PC-3 (cell line): ENCODE data around the gene RETREG1. TPM values are rescaled to one million over a fixed set of nuclear protein-coding genes. Genes with fewer than 3 reads are reported as not detected.

Experiments
- ATAC-seq: fragments of 200-7000 bp; cut with Tn5 transposase; 2 replicates; pipeline ENCODE4 v1.9.1; 2020; ENCODE audit warnings: mild to moderate bottlenecking, moderate library complexity
- BruUV-seq: library from RNA; stranded (reverse); fragments of 400-500 nt; replicated peaks from 2 replicates; lab custom pipeline; 2021; lab: Mats Ljungman, UMichigan
- CTCF ChIA-PET: fragments of 300-600 bp; sonication (Branson Sonifier 250); formaldehyde crosslinking; loops from one replicate; lab custom pipeline; 2022; ENCODE audit warnings: antibody characterized with exemption; lab: Charles Lee
- POLR2A ChIA-PET: fragments of 300-600 bp; sonication (Branson Sonifier 250); formaldehyde crosslinking; loops from one replicate; lab custom pipeline; 2022; ENCODE audit warnings: antibody characterized with exemption; ENCODE audit not compliant: unreplicated experiment; lab: Charles Lee
- DNase-seq: peaks from one replicate; pipeline ENCODE4 v3.0.0-alpha.2; 2015
- H2AFZ ChIP-seq: fragments of 300-600 bp; sonication (generic); 2 replicates; pipeline ENCODE4 v1.6.0; 2016; ENCODE audit warnings: antibody characterized with exemption, low read length
- H3F3A ChIP-seq: fragments of 300-600 bp; sonication (generic); one replicate; pipeline ENCODE4 v1.6.0; 2017; ENCODE audit warnings: antibody characterized with exemption, low read length, control low read depth, mild to moderate bottlenecking; ENCODE audit not compliant: unreplicated experiment
- H3K27ac ChIP-seq: fragments of 300-600 bp; sonication (generic); 2 replicates; pipeline ENCODE4 v1.5.1; 2016; ENCODE audit warnings: mild to moderate bottlenecking, low read length
- H3K27me3 ChIP-seq: fragments of 300-600 bp; sonication (generic); 2 replicates; pipeline ENCODE4 v1.6.1; 2016; ENCODE audit warnings: low read length, mixed read lengths
- H3K36me3 ChIP-seq: fragments of 300-600 bp; sonication (generic); 2 replicates; pipeline ENCODE4 v1.6.1; 2016; ENCODE audit warnings: low read depth, mixed run types, low read length, mixed read lengths
- H3K4me1 ChIP-seq: fragments of 300-600 bp; sonication (generic); 2 replicates; pipeline ENCODE4 v1.5.1; 2016; ENCODE audit warnings: low read length; ENCODE audit not compliant: insufficient read depth
- H3K4me2 ChIP-seq: fragments of 300-600 bp; sonication (generic); 2 replicates; pipeline ENCODE4 v1.6.0; 2016; ENCODE audit warnings: low read length
- H3K4me3 ChIP-seq: fragments of 300-600 bp; sonication (generic); 2 replicates; pipeline ENCODE4 v1.5.1; 2016; ENCODE audit warnings: mild to moderate bottlenecking, low read length, mixed read lengths
- H3K79me2 ChIP-seq: fragments of 300-600 bp; sonication (generic); 2 replicates; pipeline ENCODE4 v1.6.1; 2017; ENCODE audit warnings: low read length, mixed read lengths
- H3K9ac ChIP-seq: fragments of 300-600 bp; sonication (generic); 2 replicates; pipeline ENCODE4 v1.6.0; 2016; ENCODE audit warnings: mild to moderate bottlenecking, low read length
- H3K9me2 ChIP-seq: fragments of 300-600 bp; sonication (generic); replicated peaks from 2 replicates; pipeline ENCODE4 v1.6.1; 2016; ENCODE audit warnings: mixed run types, low read length, mixed read lengths
- H3K9me3 ChIP-seq: fragments of 300-600 bp; sonication (generic); 2 replicates; pipeline ENCODE4 v1.6.1; 2016; ENCODE audit warnings: low read length, mixed read lengths
- H4K20me1 ChIP-seq: fragments of 300-600 bp; sonication (generic); 2 replicates; pipeline ENCODE4 v1.6.1; 2016; ENCODE audit warnings: low read length, mixed read lengths
- CTCF ChIP-seq: fragments of 300-600 bp; sonication (generic); conservative IDR thresholded peaks from 2 replicates; pipeline ENCODE4 v1.5.1; 2017; ENCODE audit warnings: antibody characterized with exemption, low read depth, mild to moderate bottlenecking, low read length
- EZH2 ChIP-seq: fragments of 300-600 bp; sonication (generic); IDR thresholded peaks from one replicate; pipeline ENCODE4 v1.6.1; 2017; ENCODE audit warnings: antibody characterized with exemption, mild to moderate bottlenecking, low read length; ENCODE audit not compliant: unreplicated experiment
- EZH2phosphoT487 ChIP-seq: fragments of 300-600 bp; sonication (generic); IDR thresholded peaks from 2 replicates; pipeline ENCODE4 v1.6.1; 2018; ENCODE audit warnings: mild to moderate bottlenecking, antibody characterized with exemption, low read length, borderline replicate concordance
- intact Hi-C: fragments of 100-400 bp; cut with micrococcal nuclease; formaldehyde crosslinking; loops from 2 replicates; pipeline ENCODE4 v1.9.0; 2023
- total RNA-seq: library from RNA; depleted of rRNA; stranded (reverse); fragments of >200 nt; gene quantifications from 2 replicates; pipeline ENCODE4 v1.2.3, GENCODE V29; 2014

RETREG1 gene
- total RNA-seq, 1 experiment from 2014 or later: 1.7 TPM

GRCh38 chr5:16550316-16550952 is 66.4 kb downstream of the RETREG1 start:
- H2AFZ ChIP-seq: peak overlapping the region; percentile 69

GRCh38 chr5:16549491-16550206 is 67.1 kb downstream of the RETREG1 start:
- TF ChIP-seq CTCF (no peak), EZH2 (no peak), EZH2phosphoT487 (no peak)
- intact Hi-C loops: loop anchor here (1.0 to 5.0 kb wide), 2 partner anchors 60 to 653 kb away; no protein-coding TSS in a partner anchor
- no peaks in the 10 kb centered on the region for H3K9me3 ChIP-seq
- ATAC-seq (no peak), DNase-seq (no peak)
- no TSS peak for BruUV-seq
- H3K9me2 ChIP-seq: no peaks in the 10 kb centered on the region
- no peaks in the 10 kb centered on the region for H3K79me2 ChIP-seq
- H3K9ac ChIP-seq: no peak overlapping the region
- H3K4me2 ChIP-seq: peak overlapping the region; percentile 78
- H3K4me3 ChIP-seq: peak overlapping the region; percentile 52; the same call in 1 of the 2 replicates
- peak overlapping the region; percentile 69 for H2AFZ ChIP-seq
- no peaks in the 10 kb centered on the region for H4K20me1 ChIP-seq
- POLR2A ChIA-PET: no interaction called here
- no peaks in the 10 kb centered on the region for H3K36me3 ChIP-seq
- 0 out of 2 replicates have a peak, but pooled peaks cover 3% of the 10 kb centered on the region for H3K4me1 ChIP-seq
- no peaks in the 10 kb centered on the region for H3K27me3 ChIP-seq
- no peaks in the 10 kb centered on the region for H3F3A ChIP-seq
- H3K27ac ChIP-seq: no peak overlapping the region
- CTCF ChIA-PET: no interaction called here

More at GRCh38 chr5:16550316-16550952, 66.4 kb downstream of the RETREG1 start:
- BruUV-seq: no TSS peak
- H3K27me3 ChIP-seq: no peaks in the 10 kb centered on the region
- no peaks in the 10 kb centered on the region for H3K36me3 ChIP-seq
- H3K4me3 ChIP-seq: peak overlapping the region; percentile 52
- intact Hi-C loops: loop anchor here (1.0 to 5.0 kb wide), 2 partner anchors 61 to 652 kb away; no protein-coding TSS in a partner anchor
- H3K4me2 ChIP-seq: peak overlapping the region; percentile 78
- H3K9me2 ChIP-seq: no peaks in the 10 kb centered on the region
- no peaks in the 10 kb centered on the region for H4K20me1 ChIP-seq
- H3K27ac ChIP-seq: no peak overlapping the region
- H3K79me2 ChIP-seq: no peaks in the 10 kb centered on the region
- ChIA-PET CTCF (interaction anchor here (0.6 to 0.8 kb wide), 2 partner anchors 52 to 213 kb away, joined by 3 to 4 read pairs; no protein-coding TSS in a partner anchor), POLR2A (no interaction called here)
- no peaks in the 10 kb centered on the region for H3F3A ChIP-seq
- H3K4me1 ChIP-seq: 0 out of 2 replicates have a peak, but pooled peaks cover 3% of the 10 kb centered on the region
- ATAC-seq: peak; percentile 68
- H3K9ac ChIP-seq: no peak overlapping the region
- DNase-seq: peak; percentile 96
- no peaks in the 10 kb centered on the region for H3K9me3 ChIP-seq
- TF ChIP-seq EZH2phosphoT487: no peak
- TF ChIP-seq EZH2: no peak
- TF ChIP-seq CTCF: peak; percentile 100
